PC-9 (cell line): ENCODE measurements around the gene WDHD1. TPM values are rescaled to one million over a fixed set of nuclear protein-coding genes. Genes with fewer than 3 reads are reported as not detected.

Experiments used
- BruUV-seq: library from RNA; stranded (reverse); fragments of 400-500 nt; replicated peaks from 2 replicates; lab custom pipeline; 2021; lab: Mats Ljungman, UMichigan
- CTCF ChIA-PET: fragments of 300-600 bp; sonication (Branson Sonifier 250); formaldehyde crosslinking; loops from one replicate; lab custom pipeline; 2022; ENCODE audit warnings: antibody characterized with exemption; lab: Charles Lee
- POLR2A ChIA-PET: fragments of 300-600 bp; sonication (Branson Sonifier 250); formaldehyde crosslinking; loops from one replicate; lab custom pipeline; 2022; ENCODE audit warnings: antibody characterized with exemption; ENCODE audit not compliant: unreplicated experiment; lab: Charles Lee
- DNase-seq, 2 experiments: peaks; one replicate each; pipeline versions ENCODE4 v3.0.0 to v3.0.0-alpha.2; 2015 to 2022; ENCODE audit warnings: mixed read lengths in 1 of 2
- H2AFZ ChIP-seq: fragments of 200-600 bp; sonication (generic); 2 replicates; pipeline ENCODE4 v1.8.1; 2017; ENCODE audit warnings: antibody characterized with exemption
- H3F3A ChIP-seq: fragments of 200-600 bp; sonication (generic); 2 replicates; pipeline ENCODE4 v1.8.1; 2017; ENCODE audit warnings: antibody characterized with exemption, mild to moderate bottlenecking, low read depth; ENCODE audit not compliant: insufficient read depth
- H3K27ac ChIP-seq: fragments of 200-600 bp; sonication (generic); 2 replicates; pipeline ENCODE4 v1.6.1; 2016; ENCODE audit warnings: mixed run types
- H3K27me3 ChIP-seq: fragments of 200-600 bp; sonication (generic); 2 replicates; pipeline ENCODE4 v1.6.1; 2016; ENCODE audit warnings: low read depth, mixed run types; ENCODE audit not compliant: insufficient read depth
- H3K36me3 ChIP-seq: fragments of 200-600 bp; sonication (generic); 2 replicates; pipeline ENCODE4 v1.6.1; 2016; ENCODE audit warnings: low read depth, mixed run types
- H3K4me1 ChIP-seq: fragments of 200-600 bp; sonication (generic); replicated peaks from 2 replicates; pipeline ENCODE4 v1.6.1; 2016; ENCODE audit warnings: mixed run types; ENCODE audit not compliant: insufficient read depth
- H3K4me2 ChIP-seq: fragments of 200-600 bp; sonication (generic); 2 replicates; pipeline ENCODE4 v1.6.1; 2017; ENCODE audit warnings: mixed run types
- H3K4me3 ChIP-seq: fragments of 200-600 bp; sonication (generic); 2 replicates; pipeline ENCODE4 v1.6.1; 2016; ENCODE audit warnings: mixed run types
- H3K79me2 ChIP-seq: fragments of 200-600 bp; sonication (generic); 2 replicates; pipeline ENCODE4 v1.6.1; 2017; ENCODE audit warnings: low read depth, mixed run types
- H3K9me2 ChIP-seq: fragments of 200-600 bp; sonication (generic); 2 replicates; pipeline ENCODE4 v1.8.1; 2017; ENCODE audit warnings: mild to moderate bottlenecking; ENCODE audit not compliant: insufficient read depth
- H3K9me3 ChIP-seq: fragments of 200-600 bp; sonication (generic); 2 replicates; pipeline ENCODE4 v1.8.1; 2016; ENCODE audit warnings: low read depth; ENCODE audit not compliant: insufficient read depth
- H4K20me1 ChIP-seq: fragments of 200-600 bp; sonication (generic); 2 replicates; pipeline ENCODE4 v1.8.1; 2017; ENCODE audit not compliant: insufficient read depth
- EZH2 ChIP-seq: fragments of 200-600 bp; sonication (generic); IDR thresholded peaks from 2 replicates; pipeline ENCODE4 v1.8.0; 2017; ENCODE audit warnings: antibody characterized with exemption, low read depth
- intact Hi-C: fragments of 100-400 bp; cut with micrococcal nuclease; formaldehyde crosslinking; loops from one replicate; pipeline ENCODE4 v1.10.0; 2022; ENCODE audit not compliant: unreplicated experiment
- total RNA-seq: library from RNA; stranded (reverse); gene quantifications from 2 replicates; pipeline ENCODE4 v1.2.3, GENCODE V29; 2021
- TF ChIP-seq, protein P1 (sequence below): fragments of 200-600 bp; sonication (generic); conservative IDR thresholded peaks from 2 replicates; pipeline ENCODE4 v1.6.1; 2017; ENCODE audit warnings: mixed run types, antibody characterized with exemption, mild to moderate bottlenecking, moderate library complexity

WDHD1 gene
- total RNA-seq, 1 experiment from 2014 or later, result 34.3 TPM

DNA sequence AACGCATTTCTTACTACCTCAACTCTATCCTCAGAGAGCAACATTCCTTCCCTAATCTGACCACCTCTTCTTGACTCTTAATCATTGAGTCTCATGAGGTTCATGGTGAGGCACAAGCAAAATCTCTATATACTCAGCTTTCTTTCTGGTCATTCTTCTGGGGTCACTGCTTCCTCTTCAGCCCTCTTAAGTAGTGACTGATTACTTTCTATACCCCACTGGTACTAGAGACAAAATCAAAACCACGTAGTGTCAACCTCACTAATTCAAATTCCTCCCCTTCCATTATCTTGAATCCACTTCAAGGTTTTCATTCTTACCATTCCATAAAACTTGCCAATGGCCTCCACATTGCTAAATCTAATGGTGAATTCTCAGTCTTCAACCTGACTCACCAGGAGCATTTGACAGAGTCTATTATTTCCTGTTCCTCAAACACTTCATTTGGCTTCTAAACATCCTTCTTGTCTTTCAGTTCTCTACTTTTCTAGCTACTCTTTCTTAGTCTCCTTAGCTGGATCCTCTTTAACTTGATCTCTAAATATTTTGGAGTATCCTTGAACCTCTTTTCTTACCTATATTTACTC, 6.8 kb downstream of the WDHD1 start:
- H4K20me1 ChIP-seq, result no peaks in the 10 kb centered on the region
- ChIA-PET CTCF (no interaction called here), POLR2A (no interaction called here)
- H3K27me3 ChIP-seq, result no peaks in the 10 kb centered on the region
- H3K79me2 ChIP-seq, result no peaks in the 10 kb centered on the region; the same call in 1 of the 2 replicates
- H3K4me3 ChIP-seq, result no peak overlapping the region
- H3K9me3 ChIP-seq, result no peaks in the 10 kb centered on the region
- 0 out of 2 replicates have a peak, but pooled peaks cover 8% of the 10 kb centered on the region for H3K36me3 ChIP-seq
- DNase-seq, result no peak
- H3F3A ChIP-seq, result peaks cover 4% of the 10 kb centered on the region; the same call in 1 of the 2 replicates
- H3K9me2 ChIP-seq, result no peaks in the 10 kb centered on the region; the same call in 1 of the 2 replicates
- H3K4me1 ChIP-seq, result no peaks in the 10 kb centered on the region
- H3K27ac ChIP-seq, result no peak overlapping the region
- no TSS peak for BruUV-seq
- intact Hi-C loops, result no loop called here
- TF ChIP-seq, protein P1, sequence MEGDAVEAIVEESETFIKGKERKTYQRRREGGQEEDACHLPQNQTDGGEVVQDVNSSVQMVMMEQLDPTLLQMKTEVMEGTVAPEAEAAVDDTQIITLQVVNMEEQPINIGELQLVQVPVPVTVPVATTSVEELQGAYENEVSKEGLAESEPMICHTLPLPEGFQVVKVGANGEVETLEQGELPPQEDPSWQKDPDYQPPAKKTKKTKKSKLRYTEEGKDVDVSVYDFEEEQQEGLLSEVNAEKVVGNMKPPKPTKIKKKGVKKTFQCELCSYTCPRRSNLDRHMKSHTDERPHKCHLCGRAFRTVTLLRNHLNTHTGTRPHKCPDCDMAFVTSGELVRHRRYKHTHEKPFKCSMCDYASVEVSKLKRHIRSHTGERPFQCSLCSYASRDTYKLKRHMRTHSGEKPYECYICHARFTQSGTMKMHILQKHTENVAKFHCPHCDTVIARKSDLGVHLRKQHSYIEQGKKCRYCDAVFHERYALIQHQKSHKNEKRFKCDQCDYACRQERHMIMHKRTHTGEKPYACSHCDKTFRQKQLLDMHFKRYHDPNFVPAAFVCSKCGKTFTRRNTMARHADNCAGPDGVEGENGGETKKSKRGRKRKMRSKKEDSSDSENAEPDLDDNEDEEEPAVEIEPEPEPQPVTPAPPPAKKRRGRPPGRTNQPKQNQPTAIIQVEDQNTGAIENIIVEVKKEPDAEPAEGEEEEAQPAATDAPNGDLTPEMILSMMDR, result no peak
- no peak for TF ChIP-seq EZH2
- H3K4me2 ChIP-seq, result no peak overlapping the region
- no peak overlapping the region for H2AFZ ChIP-seq

GRCh38 chr14:55015006-55015405, 11.9 kb downstream of the WDHD1 start:
- H3K27me3 ChIP-seq, result no peaks in the 10 kb centered on the region
- BruUV-seq, result no TSS peak
- no peak for TF ChIP-seq EZH2
- TF ChIP-seq, protein P1, result no peak

DNA sequence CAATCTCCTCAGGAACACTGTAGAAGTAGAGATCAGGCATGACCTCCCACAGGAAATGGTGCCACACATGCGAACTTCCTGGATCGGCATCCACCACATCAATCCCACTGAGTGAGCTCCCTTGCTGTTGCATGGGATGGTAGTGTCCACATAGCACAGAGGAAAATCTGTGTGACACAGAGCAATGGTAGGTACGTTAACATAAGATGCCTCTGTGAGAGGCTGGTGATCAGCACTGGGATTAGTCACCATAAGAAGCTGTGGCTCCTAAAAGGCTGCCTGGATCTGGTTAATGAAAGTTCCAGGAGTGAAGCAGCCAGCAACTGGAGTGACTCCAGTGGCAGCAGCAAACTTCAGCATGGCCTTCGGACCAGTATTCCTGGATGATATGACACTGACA, 21.8 kb downstream of the WDHD1 start:
- DNase-seq, result no peak
- H3F3A ChIP-seq, result no peaks in the 10 kb centered on the region
- ChIA-PET POLR2A (no interaction called here), CTCF (no interaction called here)
- H3K9me2 ChIP-seq, result no peaks in the 10 kb centered on the region
- peaks cover 11% of the 10 kb centered on the region for H3K36me3 ChIP-seq
- H3K4me1 ChIP-seq, result no peaks in the 10 kb centered on the region
- H3K4me2 ChIP-seq, result no peak overlapping the region
- intact Hi-C loops, result no loop called here
- no peak overlapping the region for H2AFZ ChIP-seq
- TF ChIP-seq, protein P1, result no peak
- TF ChIP-seq EZH2, result no peak
- no peaks in the 10 kb centered on the region for H3K9me3 ChIP-seq
- no peaks in the 10 kb centered on the region for H3K27me3 ChIP-seq
- no TSS peak for BruUV-seq
- no peaks in the 10 kb centered on the region for H3K79me2 ChIP-seq
- H3K4me3 ChIP-seq, result no peak overlapping the region
- H3K27ac ChIP-seq, result no peak overlapping the region
- no peaks in the 10 kb centered on the region for H4K20me1 ChIP-seq

More at GRCh38 chr14:55015006-55015405, 11.9 kb downstream of the WDHD1 start:
- no peak overlapping the region for H3K27ac ChIP-seq
- ChIA-PET POLR2A (interaction anchor here (0.5 kb wide), 1 partner anchor 32 kb away, joined by 13 read pairs; no protein-coding TSS in a partner anchor), CTCF (interaction anchor here (0.7 kb wide), 1 partner anchor 34 kb away, joined by 13 read pairs; no protein-coding TSS in a partner anchor)
- H3K4me1 ChIP-seq, result no peaks in the 10 kb centered on the region
- H3K9me3 ChIP-seq, result no peaks in the 10 kb centered on the region
- 0 out of 2 replicates have a peak, but pooled peaks cover 4% of the 10 kb centered on the region for H3K36me3 ChIP-seq
- H3F3A ChIP-seq, result peaks cover 4% of the 10 kb centered on the region
- H3K4me2 ChIP-seq, result no peak overlapping the region
- H3K4me3 ChIP-seq, result no peak overlapping the region
- intact Hi-C loops, result no loop called here
- no peak overlapping the region for H2AFZ ChIP-seq
- no peaks in the 10 kb centered on the region for H3K79me2 ChIP-seq
- H4K20me1 ChIP-seq, result no peaks in the 10 kb centered on the region
- no peak for DNase-seq
- H3K9me2 ChIP-seq, result no peaks in the 10 kb centered on the region; the same call in 1 of the 2 replicates
